Testis (tissue), 2 donors: ENCODE data around the gene TATDN2.

Experiments
- POLR2A ChIP-seq: fragments of 450-650 bp; IDR thresholded peaks from one replicate; pipeline ENCODE4 v1.6.1; 2017; ENCODE audit warnings: antibody characterized with exemption, mild to moderate bottlenecking, moderate library complexity
- TF ChIP-seq, protein P1 (sequence below), 3 experiments: fragments of 450-650 bp in 2 of 3; fragments of 200-600 bp in 1 of 3; sonication (generic) in 1 of 3; IDR thresholded peaks; one replicate each; pipeline ENCODE4 v1.5.1; 2016 to 2019; ENCODE audit warnings: antibody characterized with exemption in 3 of 3, mild to moderate bottlenecking in 2 of 3, moderate library complexity in 1 of 3

DNA sequence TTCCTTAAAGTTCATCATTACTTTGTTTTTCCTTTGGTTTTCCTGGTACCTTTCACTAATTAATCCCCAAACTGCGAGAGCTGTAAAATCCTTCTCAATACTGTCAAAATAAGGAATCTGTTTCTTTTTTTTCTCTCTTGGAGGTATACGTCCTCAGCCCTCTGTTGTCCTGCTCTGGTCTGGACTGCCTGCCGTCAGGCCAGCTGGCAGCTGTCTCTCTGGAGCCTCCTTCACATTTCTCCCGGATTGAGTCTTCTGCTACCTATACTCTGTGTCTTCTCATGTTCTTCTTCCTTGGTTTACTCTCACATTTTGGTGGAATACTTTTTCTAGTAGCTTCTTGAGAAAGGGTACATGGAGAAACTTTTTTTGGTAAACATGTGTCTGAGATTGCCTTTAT is 13.8 kb downstream of the TATDN2 start:
- no peak for TF ChIP-seq POLR2A
- TF ChIP-seq, protein P1, sequence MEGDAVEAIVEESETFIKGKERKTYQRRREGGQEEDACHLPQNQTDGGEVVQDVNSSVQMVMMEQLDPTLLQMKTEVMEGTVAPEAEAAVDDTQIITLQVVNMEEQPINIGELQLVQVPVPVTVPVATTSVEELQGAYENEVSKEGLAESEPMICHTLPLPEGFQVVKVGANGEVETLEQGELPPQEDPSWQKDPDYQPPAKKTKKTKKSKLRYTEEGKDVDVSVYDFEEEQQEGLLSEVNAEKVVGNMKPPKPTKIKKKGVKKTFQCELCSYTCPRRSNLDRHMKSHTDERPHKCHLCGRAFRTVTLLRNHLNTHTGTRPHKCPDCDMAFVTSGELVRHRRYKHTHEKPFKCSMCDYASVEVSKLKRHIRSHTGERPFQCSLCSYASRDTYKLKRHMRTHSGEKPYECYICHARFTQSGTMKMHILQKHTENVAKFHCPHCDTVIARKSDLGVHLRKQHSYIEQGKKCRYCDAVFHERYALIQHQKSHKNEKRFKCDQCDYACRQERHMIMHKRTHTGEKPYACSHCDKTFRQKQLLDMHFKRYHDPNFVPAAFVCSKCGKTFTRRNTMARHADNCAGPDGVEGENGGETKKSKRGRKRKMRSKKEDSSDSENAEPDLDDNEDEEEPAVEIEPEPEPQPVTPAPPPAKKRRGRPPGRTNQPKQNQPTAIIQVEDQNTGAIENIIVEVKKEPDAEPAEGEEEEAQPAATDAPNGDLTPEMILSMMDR (IDR thresholded peaks at IDR 0.05): no peak
